Measurements from ENCODE around the gene SLC1A3.

SLC1A3 gene

GRCh38 chr5:36599986-36600779 lies 6.2 kb upstream of the SLC1A3 start:
- no peak for DNase-seq (ENCODE audit: low spot score)

- DNase-seq (ENCODE audit: low spot score), result no peak
These were observed 5.4 kb upstream of the SLC1A3 start for GRCh38 chr5:36600917-36601527.

GRCh38 chr5:36602704-36603321 lies 3.6 kb upstream of the SLC1A3 start:
- no peak for DNase-seq (ENCODE audit: low spot score)

DNA sequence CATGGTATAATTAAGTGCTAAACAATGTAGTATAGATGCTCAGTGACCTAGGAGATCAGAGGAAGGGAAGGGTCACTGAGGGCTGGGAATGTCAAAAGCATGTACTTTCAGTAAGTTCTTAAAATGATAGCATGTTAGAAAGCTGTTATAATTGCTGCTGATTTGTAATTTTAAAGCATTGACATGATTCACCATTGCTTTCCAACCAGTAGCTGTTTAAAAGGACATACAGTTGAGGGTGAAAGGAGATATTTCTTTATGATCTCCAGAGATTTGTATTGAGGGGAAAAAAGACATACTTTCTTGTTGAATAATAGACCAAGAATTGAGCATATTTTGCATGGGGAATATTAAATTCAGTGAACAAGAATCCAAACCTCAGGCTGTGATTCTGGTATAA lies 1.2 kb upstream of the SLC1A3 start:
- DNase-seq (ENCODE audit: low spot score), result no peak

DNA sequence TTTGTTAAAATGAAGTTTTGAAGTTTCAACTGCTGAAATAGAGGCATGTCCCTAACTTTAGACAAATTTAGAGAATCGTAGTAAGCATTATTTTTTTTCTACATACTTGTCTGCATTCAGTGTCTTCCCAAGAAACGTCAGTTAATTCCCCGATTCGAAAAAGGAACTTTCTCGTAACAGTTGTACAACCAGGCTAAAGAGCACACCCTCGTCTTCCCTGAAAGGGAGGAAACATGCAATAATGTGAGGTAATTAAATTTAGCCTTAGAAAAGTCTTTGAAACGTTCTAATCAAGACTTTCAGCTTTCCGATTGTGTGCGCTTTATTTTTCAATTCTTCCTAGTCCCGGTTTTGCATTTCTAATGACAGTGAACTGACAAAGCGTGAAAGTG lies 374 bp upstream of the SLC1A3 start:
- no peak for DNase-seq (ENCODE audit: low spot score)

GRCh38 chr5:36607114-36607571 lies 737 bp downstream of the SLC1A3 start:
- DNase-seq (ENCODE audit: low spot score), result no peak

GRCh38 chr5:36607838-36608783 lies 1.7 kb downstream of the SLC1A3 start:
- DNase-seq (ENCODE audit: low spot score), result no peak

GRCh38 chr5:36610621-36611020 lies 4.2 kb downstream of the SLC1A3 start:
- DNase-seq (ENCODE audit: low spot score), result no peak

- no peak for DNase-seq (ENCODE audit: low spot score)
These were observed 5.3 kb downstream of the SLC1A3 start for GRCh38 chr5:36611520-36612274.

- DNase-seq (ENCODE audit: low spot score), result no peak
These were observed 6.8 kb downstream of the SLC1A3 start for GRCh38 chr5:36613241-36613640.

GRCh38 chr5:36613771-36614656 lies 7.6 kb downstream of the SLC1A3 start:
- no peak for DNase-seq (ENCODE audit: low spot score)

- no peak for DNase-seq (ENCODE audit: low spot score)
These were observed 8.4 kb downstream of the SLC1A3 start for GRCh38 chr5:36614657-36615308.

- DNase-seq (ENCODE audit: low spot score), result no peak
These were observed 12.7 kb downstream of the SLC1A3 start for GRCh38 chr5:36619012-36619635.

GRCh38 chr5:36621985-36622384 lies 15.6 kb downstream of the SLC1A3 start:
- DNase-seq (ENCODE audit: low spot score), result no peak

DNA sequence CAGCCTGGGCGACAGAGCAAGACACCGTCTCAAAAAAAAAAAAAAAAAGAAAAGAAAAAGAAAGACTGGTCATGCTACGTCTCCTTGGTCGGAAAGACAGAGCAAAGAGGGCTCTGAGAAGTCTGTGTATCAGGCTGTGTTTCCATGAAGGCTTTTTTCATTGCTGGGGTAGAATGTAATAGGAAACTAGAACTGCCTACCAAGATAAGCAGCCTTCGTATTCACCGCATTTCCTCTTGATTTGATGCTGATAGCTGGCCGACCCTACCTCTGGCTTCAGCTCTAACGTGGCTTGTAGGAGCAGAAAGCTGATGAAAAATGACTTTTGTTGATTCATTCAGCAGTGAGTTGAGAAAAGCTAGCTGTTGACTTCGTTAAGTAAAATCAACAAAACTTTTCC lies 17.4 kb downstream of the SLC1A3 start:
- DNase-seq (ENCODE audit: low spot score), result no peak

- no peak for DNase-seq (ENCODE audit: low spot score)
These were observed 17.9 kb downstream of the SLC1A3 start for GRCh38 chr5:36624277-36624676.

GRCh38 chr5:36628695-36629094 lies 22.3 kb downstream of the SLC1A3 start:
- no peak for DNase-seq (ENCODE audit: low spot score)

- no peak for DNase-seq (ENCODE audit: low spot score)
These were observed 23.3 kb downstream of the SLC1A3 start for GRCh38 chr5:36629729-36630128.
